IMR-90 (cell line): Measurements from ENCODE around the gene B4GALNT2. TPM values are rescaled to one million over a fixed set of nuclear protein-coding genes. Genes with fewer than 3 reads are reported as not detected.

ENCODE experiments used
- ATAC-seq: fragments of 200-7000 bp; cut with Tn5 transposase; 2 replicates; pipeline ENCODE4 v1.9.1; 2020; ENCODE audit warnings: low read depth, mild to moderate bottlenecking, moderate library complexity
- BruUV-seq: library from RNA; stranded (reverse); fragments of 400-500 nt; replicated peaks from 2 replicates; lab custom pipeline; 2021; lab: Mats Ljungman, UMichigan
- CTCF ChIA-PET: fragments of 300-600 bp; formaldehyde crosslinking; extraction: SDS; loops from one replicate; lab custom pipeline; 2021; ENCODE audit warnings: antibody characterized with exemption; lab: Yijun Ruan, JAX
- POLR2A ChIA-PET: fragments of 300-600 bp; sonication (Branson Sonifier 250); formaldehyde crosslinking; loops from one replicate; lab custom pipeline; 2022; ENCODE audit warnings: antibody characterized with exemption; ENCODE audit not compliant: unreplicated experiment; lab: Charles Lee
- DNase-seq: peaks from one replicate; pipeline ENCODE4 v3.0.0; 2013
- H2AFZ ChIP-seq: replicated peaks from 2 replicates; pipeline ENCODE3; 2013; ENCODE audit warnings: low read length, mild to moderate bottlenecking; ENCODE audit not compliant: poor library complexity
- H2AK5ac ChIP-seq: 2 replicates; pipeline ENCODE4 v1.6.1; 2013; ENCODE audit warnings: low read depth, low read length, inconsistent platforms
- H2AK9ac ChIP-seq: replicated peaks from 2 replicates; pipeline ENCODE3; 2013; ENCODE audit warnings: mild to moderate bottlenecking, low read depth, low read length, moderate library complexity; ENCODE audit not compliant: poor library complexity
- H2BK120ac ChIP-seq: 2 replicates; pipeline ENCODE4 v1.6.1; 2013; ENCODE audit warnings: low read depth, low read length, inconsistent platforms
- H2BK15ac ChIP-seq: 3 replicates; pipeline ENCODE4 v1.6.1; 2013; ENCODE audit warnings: low read depth, low read length, inconsistent platforms
- H2BK20ac ChIP-seq: 2 replicates; pipeline ENCODE4 v1.6.1; 2013; ENCODE audit warnings: low read depth, mild to moderate bottlenecking, inconsistent platforms, low read length, moderate library complexity
- H2BK5ac ChIP-seq: 2 replicates; pipeline ENCODE4 v1.6.1; 2013; ENCODE audit warnings: mild to moderate bottlenecking, low read depth, low read length, inconsistent platforms; ENCODE audit not compliant: poor library complexity, severe bottlenecking
- H3K14ac ChIP-seq: replicated peaks from 2 replicates; pipeline ENCODE4 v1.6.1; 2013; ENCODE audit warnings: low read depth, low read length, inconsistent platforms
- H3K18ac ChIP-seq: 2 replicates; pipeline ENCODE4 v1.6.1; 2013; ENCODE audit warnings: low read depth, low read length, control low read depth
- H3K23ac ChIP-seq: 2 replicates; pipeline ENCODE4 v1.6.1; 2013; ENCODE audit warnings: low read depth, low read length, inconsistent platforms
- H3K27ac ChIP-seq: 2 replicates; pipeline ENCODE4 v1.5.1; 2013; ENCODE audit warnings: mild to moderate bottlenecking, control low read depth, low read length; ENCODE audit not compliant: insufficient read depth
- H3K27me3 ChIP-seq: 2 replicates; pipeline ENCODE4 v1.6.1; 2013; ENCODE audit warnings: low read length; ENCODE audit not compliant: control insufficient read depth, insufficient read depth
- H3K36me3 ChIP-seq: 2 replicates; pipeline ENCODE4 v1.6.1; 2013; ENCODE audit warnings: low read length, mixed read lengths; ENCODE audit not compliant: control insufficient read depth, insufficient read depth
- H3K4ac ChIP-seq: 2 replicates; pipeline ENCODE4 v1.6.1; 2013; ENCODE audit warnings: low read depth, low read length, inconsistent platforms
- H3K4me1 ChIP-seq: 2 replicates; pipeline ENCODE4 v1.6.1; 2013; ENCODE audit warnings: low read length, mixed read lengths; ENCODE audit not compliant: control insufficient read depth, insufficient read depth
- H3K4me2 ChIP-seq: 2 replicates; pipeline ENCODE4 v1.6.1; 2013; ENCODE audit warnings: low read depth, mild to moderate bottlenecking, control low read depth, low read length, moderate library complexity
- H3K4me3 ChIP-seq: 2 replicates; pipeline ENCODE4 v1.5.1; 2013; ENCODE audit warnings: low read depth, mild to moderate bottlenecking, control low read depth, low read length, moderate library complexity; ENCODE audit not compliant: insufficient read depth
- H3K56ac ChIP-seq: 2 replicates; pipeline ENCODE4 v1.6.1; 2013; ENCODE audit warnings: low read length, inconsistent platforms; ENCODE audit not compliant: insufficient read depth; ENCODE audit errors: extremely low read depth
- H3K79me1 ChIP-seq, 2 experiments: 2 replicates each; pipeline ENCODE4 v1.6.1; 2013; ENCODE audit warnings: low read length in 2 of 2, inconsistent platforms in 1 of 2, low read depth in 1 of 2
- H3K9ac ChIP-seq: 2 replicates; pipeline ENCODE4 v1.6.1; 2013; ENCODE audit warnings: low read depth, low read length, control low read depth
- H3K9me1 ChIP-seq: 2 replicates; pipeline ENCODE4 v1.6.1; 2013; ENCODE audit warnings: low read length, inconsistent platforms; ENCODE audit not compliant: insufficient read depth
- H3K9me3 ChIP-seq: 2 replicates; pipeline ENCODE4 v1.6.1; 2013; ENCODE audit warnings: low read length; ENCODE audit not compliant: control insufficient read depth, insufficient read depth
- H4K20me1 ChIP-seq: 2 replicates; pipeline ENCODE4 v1.6.1; 2013; ENCODE audit warnings: low read length, inconsistent platforms; ENCODE audit not compliant: insufficient read depth
- H4K5ac ChIP-seq: 2 replicates; pipeline ENCODE4 v1.6.1; 2013; ENCODE audit warnings: mild to moderate bottlenecking, low read depth, low read length, control low read depth
- H4K8ac ChIP-seq, 2 experiments: 2 replicates each; pipeline ENCODE4 v1.6.1; 2013; ENCODE audit warnings: low read depth in 2 of 2, low read length in 2 of 2, control low read depth in 1 of 2, inconsistent platforms in 1 of 2
- H4K91ac ChIP-seq: 2 replicates; pipeline ENCODE4 v1.6.1; 2013; ENCODE audit warnings: low read depth, low read length, inconsistent platforms; ENCODE audit not compliant: insufficient read depth
- CHD1 ChIP-seq: IDR thresholded peaks from 2 replicates; pipeline ENCODE4 v1.6.1; 2012; ENCODE audit warnings: low read depth, low read length, improper control_type of control experiment
- ELK1 ChIP-seq: fragments of 150-350 bp; IDR thresholded peaks from 2 replicates; pipeline ENCODE4 v1.6.1; 2016; ENCODE audit warnings: low read depth, mild to moderate bottlenecking, low read length, moderate library complexity, borderline replicate concordance
- POLR2A ChIP-seq: IDR thresholded peaks from 2 replicates; pipeline ENCODE4 v1.6.1; 2012; ENCODE audit warnings: mild to moderate bottlenecking, low read depth, low read length
- RFX5 ChIP-seq: IDR thresholded peaks from 2 replicates; pipeline ENCODE4 v1.8.0; 2012; ENCODE audit warnings: low read depth, mild to moderate bottlenecking, low read length, moderate library complexity
- WGBS, 2 experiments: methylation state at CpG; one replicate each; pipeline versions ENCODE4 v1.1.5 to v1.1.7; 2013; ENCODE audit warnings: missing lambda C conversion rate in 2 of 2; ENCODE audit not compliant: insufficient read length in 1 of 2; ENCODE audit errors: extremely low coverage in 2 of 2; 5-methylcytosine and 5-hydroxymethylcytosine counted together
- dilution Hi-C: fragments of 300-500 bp; cut with HindIII; formaldehyde crosslinking; loops from one replicate; pipeline ENCODE4 v1.14.3; 2018; ENCODE audit warnings: low sequenced_read_pairs; ENCODE audit not compliant: unreplicated experiment
- in situ Hi-C: fragments of 300-500 bp; cut with MboI; formaldehyde crosslinking; loops from 3 replicates; pipeline ENCODE4 v1.14.3; 2019; ENCODE audit warnings: low sequenced_read_pairs, inconsistent platforms, mixed read lengths
- intact Hi-C: fragments of 100-400 bp; cut with micrococcal nuclease; formaldehyde crosslinking; loops from 2 replicates; pipeline ENCODE4 v1.10.0; 2022
- polyA plus RNA-seq, 3 experiments: library from polyadenylated mRNA; depleted of rRNA; stranded (reverse); fragments of >200 nt; gene quantifications; 2 replicates each; pipeline ENCODE4 v1.2.3, GENCODE V29; 2012; ENCODE audit warnings: low replicate concordance in 1 of 3
- total RNA-seq: library from RNA; depleted of rRNA; stranded (reverse); fragments of >200 nt; gene quantifications from 2 replicates; pipeline ENCODE4 v1.2.3, GENCODE V29; 2012

B4GALNT2 gene
- total and polyA plus RNA-seq, 2 of the 4 experiments (the other 2 are of a cell fraction), result not detected

GRCh38 chr17:49183341-49183740 lies 50.8 kb downstream of the B4GALNT2 start:
- no peak overlapping the region for H3K23ac ChIP-seq
- BruUV-seq, result no TSS peak
- H4K91ac ChIP-seq, result no peak overlapping the region
- H3K18ac ChIP-seq, result no peak overlapping the region
- ATAC-seq (no peak), DNase-seq (no peak)
- H3K4me3 ChIP-seq, result no peak overlapping the region
- in situ Hi-C loops (no loop called here), intact Hi-C loops (loop anchor here (10.0 kb wide), 1 partner anchor 119 kb away; no protein-coding TSS in a partner anchor), dilution Hi-C loops (no loop called here)
- no peak overlapping the region for H2AK5ac ChIP-seq
- H4K8ac ChIP-seq, result no peak overlapping the region
- peaks cover 17% of the 10 kb centered on the region for H3K9me3 ChIP-seq
- TF ChIP-seq RFX5, result no peak
- no peak for TF ChIP-seq ELK1
- TF ChIP-seq POLR2A, result no peak
- no peak for TF ChIP-seq CHD1
- H2BK5ac ChIP-seq, result no peak overlapping the region
- no peak overlapping the region for H3K4me2 ChIP-seq
- H3K9me1 ChIP-seq, result no peaks in the 10 kb centered on the region; the same call in 1 of the 2 replicates
- no peak overlapping the region for H3K56ac ChIP-seq
- H4K5ac ChIP-seq, result no peak overlapping the region
- H4K20me1 ChIP-seq, result no peaks in the 10 kb centered on the region
- H3K4ac ChIP-seq, result no peak overlapping the region
- H3K79me1 ChIP-seq, result no peaks in the 10 kb centered on the region
- no peak overlapping the region for H2BK120ac ChIP-seq
- H3K4me1 ChIP-seq, result no peaks in the 10 kb centered on the region
- H3K36me3 ChIP-seq, result no peaks in the 10 kb centered on the region
- H2BK15ac ChIP-seq, result no peak overlapping the region
- peaks cover 2% of the 10 kb centered on the region for H3K27me3 ChIP-seq
- no peak overlapping the region for H2BK20ac ChIP-seq
- no peak overlapping the region for H2AK9ac ChIP-seq
- no peak overlapping the region for H3K27ac ChIP-seq
- POLR2A ChIA-PET, result no interaction called here
- no peak overlapping the region for H2AFZ ChIP-seq
- 60% methylated on average over 1 of the region's 5 CpGs; no CpG with 5 or more reads in 1 of the 2 experiments for WGBS, 2 experiments
- no peak overlapping the region for H3K9ac ChIP-seq
- no peak overlapping the region for H3K14ac ChIP-seq
- CTCF ChIA-PET, result no interaction called here
